SJCRH30 (cell line): ENCODE results near the gene LZTS2. TPM values are rescaled to one million over a fixed set of nuclear protein-coding genes. Genes with fewer than 3 reads are reported as not detected.

Source experiments
- DNase-seq, 2 experiments: peaks; one replicate each; pipeline ENCODE4 v3.0.0-alpha.2; 2015 to 2020
- H3K27ac ChIP-seq: fragments of 250-450 bp; sonication (Bioruptor Pico); 2 replicates; pipeline ENCODE4 v1.5.1; 2020; ENCODE audit warnings: mild to moderate bottlenecking, moderate library complexity
- H3K27me3 ChIP-seq: fragments of 250-450 bp; sonication (Bioruptor Pico); 2 replicates; pipeline ENCODE4 v1.5.1; 2020; ENCODE audit warnings: mild to moderate bottlenecking, moderate library complexity
- H3K36me3 ChIP-seq: fragments of 250-450 bp; sonication (Bioruptor Pico); 2 replicates; pipeline ENCODE4 v1.5.1; 2020; ENCODE audit warnings: mild to moderate bottlenecking, moderate library complexity
- H3K4me1 ChIP-seq: fragments of 250-450 bp; sonication (Bioruptor Pico); 2 replicates; pipeline ENCODE4 v1.5.1; 2020; ENCODE audit warnings: mild to moderate bottlenecking, moderate library complexity
- H3K4me3 ChIP-seq: fragments of 250-450 bp; sonication (Bioruptor Pico); 2 replicates; pipeline ENCODE4 v1.5.1; 2020; ENCODE audit warnings: mild to moderate bottlenecking, moderate library complexity
- H3K9me3 ChIP-seq: fragments of 250-450 bp; sonication (Bioruptor Pico); replicated peaks from 2 replicates; pipeline ENCODE4 v1.5.1; 2020; ENCODE audit warnings: mild to moderate bottlenecking, moderate library complexity
- total RNA-seq: library from RNA; depleted of rRNA; stranded (reverse); fragments of >200 nt; shearing (Covaris generic); gene quantifications from 2 replicates; pipeline ENCODE4 v1.2.3, GENCODE V29; 2014; rRNA removed

The LZTS2 gene, protein sequence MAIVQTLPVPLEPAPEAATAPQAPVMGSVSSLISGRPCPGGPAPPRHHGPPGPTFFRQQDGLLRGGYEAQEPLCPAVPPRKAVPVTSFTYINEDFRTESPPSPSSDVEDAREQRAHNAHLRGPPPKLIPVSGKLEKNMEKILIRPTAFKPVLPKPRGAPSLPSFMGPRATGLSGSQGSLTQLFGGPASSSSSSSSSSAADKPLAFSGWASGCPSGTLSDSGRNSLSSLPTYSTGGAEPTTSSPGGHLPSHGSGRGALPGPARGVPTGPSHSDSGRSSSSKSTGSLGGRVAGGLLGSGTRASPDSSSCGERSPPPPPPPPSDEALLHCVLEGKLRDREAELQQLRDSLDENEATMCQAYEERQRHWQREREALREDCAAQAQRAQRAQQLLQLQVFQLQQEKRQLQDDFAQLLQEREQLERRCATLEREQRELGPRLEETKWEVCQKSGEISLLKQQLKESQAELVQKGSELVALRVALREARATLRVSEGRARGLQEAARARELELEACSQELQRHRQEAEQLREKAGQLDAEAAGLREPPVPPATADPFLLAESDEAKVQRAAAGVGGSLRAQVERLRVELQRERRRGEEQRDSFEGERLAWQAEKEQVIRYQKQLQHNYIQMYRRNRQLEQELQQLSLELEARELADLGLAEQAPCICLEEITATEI
- total RNA-seq, result 229 and 239 TPM in 2 replicates

DNA sequence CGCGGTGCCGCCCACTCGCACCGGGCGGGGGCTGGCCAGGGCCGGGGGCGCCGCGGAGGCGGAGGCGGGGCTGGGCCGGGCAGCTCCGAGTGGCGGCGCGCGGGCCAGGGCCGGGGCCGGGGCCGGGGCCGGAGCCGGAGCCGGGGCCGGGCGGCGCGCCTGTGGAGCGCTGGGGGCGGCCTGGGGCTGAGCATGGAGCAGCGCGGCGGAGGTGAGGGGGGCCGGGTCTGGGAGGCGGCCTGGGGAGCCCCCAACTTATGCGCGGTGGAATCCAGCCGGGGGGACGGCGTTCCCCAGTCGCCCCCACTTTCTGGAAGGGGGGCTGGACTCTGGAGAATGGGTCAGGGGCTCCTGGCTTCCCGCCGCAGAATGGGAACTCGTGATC lies at the start of gene LZTS2:
Gene LZTS2, plus strand, starts transcription at position 67 of the 385 bp plus-strand sequence. CDS start 2,731 bp downstream, outside the sequence.
- no peak for DNase-seq
- H3K4me1 ChIP-seq, result peaks cover 21% of the 10 kb centered on the region

GRCh38 chr10:100960251-100960650 lies 39.4 kb upstream of the LZTS2 start:
- no peaks in the 10 kb centered on the region for H3K4me1 ChIP-seq
- H3K9me3 ChIP-seq, result no peaks in the 10 kb centered on the region
- no peak overlapping the region for H3K27ac ChIP-seq
- no peak overlapping the region for H3K4me3 ChIP-seq
- H3K27me3 ChIP-seq, result no peaks in the 10 kb centered on the region
- DNase-seq, result no peak
- peaks cover 94% of the 10 kb centered on the region for H3K36me3 ChIP-seq

More for the DNA sequence above, at the start of gene LZTS2:
- peak within 1 kb of the TSS; percentile 83 for H3K4me3 ChIP-seq
- H3K9me3 ChIP-seq, result no peaks in the 10 kb centered on the region
- H3K27me3 ChIP-seq, result no peaks in the 10 kb centered on the region
- peak within 1 kb of the TSS; percentile 99 for H3K27ac ChIP-seq
- H3K36me3 ChIP-seq, result peaks cover 25% of the 10 kb centered on the region

- Histone ChIP-seq H3K27ac (no peak overlapping the region), H3K36me3 (peaks cover 93% of the 10 kb centered on the region), H3K4me3 (no peak overlapping the region), H3K27me3 (no peaks in the 10 kb centered on the region), H3K4me1 (no peaks in the 10 kb centered on the region), H3K9me3 (no peaks in the 10 kb centered on the region)
- DNase-seq, result no peak
These were observed 37.1 kb upstream of the LZTS2 start for GRCh38 chr10:100962351-100963080.

- DNase-seq, result no peak
- no peak overlapping the region for H3K4me3 ChIP-seq
- no peaks in the 10 kb centered on the region for H3K9me3 ChIP-seq
- H3K36me3 ChIP-seq, result peaks cover 80% of the 10 kb centered on the region
- H3K27ac ChIP-seq, result no peak overlapping the region
- no peaks in the 10 kb centered on the region for H3K27me3 ChIP-seq
- H3K4me1 ChIP-seq, result peaks cover 2% of the 10 kb centered on the region
These were observed 35.8 kb upstream of the LZTS2 start for GRCh38 chr10:100963826-100964225.

- Histone ChIP-seq H3K36me3 (peaks cover 61% of the 10 kb centered on the region), H3K4me3 (no peak overlapping the region), H3K4me1 (peaks cover 4% of the 10 kb centered on the region), H3K9me3 (no peaks in the 10 kb centered on the region), H3K27me3 (no peaks in the 10 kb centered on the region), H3K27ac (no peak overlapping the region)
- DNase-seq, result no peak
These were observed 33.8 kb upstream of the LZTS2 start for GRCh38 chr10:100965820-100966219.

DNA sequence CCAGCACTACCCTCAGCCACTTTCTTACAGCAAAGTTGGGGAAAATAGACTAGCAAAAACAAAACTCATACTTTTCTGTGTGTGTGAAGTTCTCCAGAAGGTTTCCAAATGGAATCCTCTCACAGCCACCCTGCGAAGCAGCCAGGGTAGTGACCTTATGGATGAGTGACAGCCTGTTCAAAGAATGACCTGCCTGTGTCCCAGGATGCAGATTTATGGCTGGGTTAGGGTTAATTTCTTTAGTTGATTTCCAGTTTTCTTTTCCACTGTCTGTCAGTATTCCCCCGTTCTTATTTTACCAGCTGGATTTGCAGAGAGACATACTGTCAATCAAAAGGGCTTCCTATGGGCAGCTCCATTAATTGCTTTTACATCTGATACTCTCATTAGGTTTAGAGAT lies 32.7 kb upstream of the LZTS2 start:
- DNase-seq, result no peak
- Histone ChIP-seq H3K36me3 (peaks cover 51% of the 10 kb centered on the region), H3K27ac (no peak overlapping the region), H3K9me3 (no peaks in the 10 kb centered on the region), H3K27me3 (no peaks in the 10 kb centered on the region), H3K4me3 (no peak overlapping the region), H3K4me1 (peaks cover 4% of the 10 kb centered on the region)

DNA sequence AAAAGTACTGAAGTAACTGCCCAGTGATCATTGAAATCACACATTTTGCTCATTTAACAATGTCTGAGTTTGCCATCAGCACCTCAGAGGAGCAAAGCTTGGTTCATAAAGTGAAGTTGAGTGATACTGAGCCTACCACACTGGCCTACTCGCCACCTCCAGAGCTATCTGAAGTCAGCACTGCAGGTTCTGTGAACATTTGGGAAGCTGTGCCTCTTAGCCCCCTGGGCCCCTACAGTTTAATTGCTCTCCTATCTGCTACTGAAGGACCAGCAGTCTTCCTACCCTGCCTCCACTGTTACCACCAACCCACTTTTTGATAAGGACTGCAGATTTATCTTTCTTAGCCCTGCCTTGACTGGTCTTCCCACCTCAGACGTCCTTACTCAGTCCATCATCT lies 32.3 kb upstream of the LZTS2 start:
- H3K36me3 ChIP-seq, result peaks cover 47% of the 10 kb centered on the region
- no peak for DNase-seq

GRCh38 chr10:100968062-100968736 lies 31.4 kb upstream of the LZTS2 start:
- Histone ChIP-seq H3K4me1 (peaks cover 4% of the 10 kb centered on the region), H3K4me3 (no peak overlapping the region), H3K27me3 (no peaks in the 10 kb centered on the region), H3K27ac (no peak overlapping the region), H3K9me3 (no peaks in the 10 kb centered on the region), H3K36me3 (peaks cover 38% of the 10 kb centered on the region)
- peak in 1 of 2 experiments; percentile 48 for DNase-seq

More for the DNA sequence above, 32.3 kb upstream of the LZTS2 start:
- Histone ChIP-seq H3K27me3 (no peaks in the 10 kb centered on the region), H3K4me1 (peaks cover 4% of the 10 kb centered on the region), H3K4me3 (no peak overlapping the region), H3K9me3 (no peaks in the 10 kb centered on the region), H3K27ac (no peak overlapping the region)

DNA sequence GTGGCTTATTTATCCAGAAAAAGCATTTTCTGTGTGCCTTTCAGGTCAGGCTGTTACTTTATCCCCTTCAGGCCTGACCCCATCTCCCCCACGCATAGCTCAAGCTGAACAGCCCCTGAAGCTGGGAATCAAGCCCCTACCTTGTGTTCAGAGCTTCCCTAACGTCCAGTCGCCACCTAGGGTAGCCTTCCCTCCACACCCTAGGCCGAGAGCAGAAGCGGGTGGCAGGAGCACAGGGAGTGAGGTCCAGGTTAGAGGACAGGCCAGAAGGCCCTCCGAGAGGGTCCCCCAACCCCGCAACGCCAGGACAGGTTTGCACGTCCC lies 30.8 kb upstream of the LZTS2 start:
- Histone ChIP-seq H3K4me1 (peaks cover 4% of the 10 kb centered on the region), H3K36me3 (peaks cover 32% of the 10 kb centered on the region), H3K9me3 (no peaks in the 10 kb centered on the region), H3K27me3 (no peaks in the 10 kb centered on the region), H3K4me3 (peak overlapping the region; percentile 58), H3K27ac (no peak overlapping the region)
- DNase-seq, result no peak

DNA sequence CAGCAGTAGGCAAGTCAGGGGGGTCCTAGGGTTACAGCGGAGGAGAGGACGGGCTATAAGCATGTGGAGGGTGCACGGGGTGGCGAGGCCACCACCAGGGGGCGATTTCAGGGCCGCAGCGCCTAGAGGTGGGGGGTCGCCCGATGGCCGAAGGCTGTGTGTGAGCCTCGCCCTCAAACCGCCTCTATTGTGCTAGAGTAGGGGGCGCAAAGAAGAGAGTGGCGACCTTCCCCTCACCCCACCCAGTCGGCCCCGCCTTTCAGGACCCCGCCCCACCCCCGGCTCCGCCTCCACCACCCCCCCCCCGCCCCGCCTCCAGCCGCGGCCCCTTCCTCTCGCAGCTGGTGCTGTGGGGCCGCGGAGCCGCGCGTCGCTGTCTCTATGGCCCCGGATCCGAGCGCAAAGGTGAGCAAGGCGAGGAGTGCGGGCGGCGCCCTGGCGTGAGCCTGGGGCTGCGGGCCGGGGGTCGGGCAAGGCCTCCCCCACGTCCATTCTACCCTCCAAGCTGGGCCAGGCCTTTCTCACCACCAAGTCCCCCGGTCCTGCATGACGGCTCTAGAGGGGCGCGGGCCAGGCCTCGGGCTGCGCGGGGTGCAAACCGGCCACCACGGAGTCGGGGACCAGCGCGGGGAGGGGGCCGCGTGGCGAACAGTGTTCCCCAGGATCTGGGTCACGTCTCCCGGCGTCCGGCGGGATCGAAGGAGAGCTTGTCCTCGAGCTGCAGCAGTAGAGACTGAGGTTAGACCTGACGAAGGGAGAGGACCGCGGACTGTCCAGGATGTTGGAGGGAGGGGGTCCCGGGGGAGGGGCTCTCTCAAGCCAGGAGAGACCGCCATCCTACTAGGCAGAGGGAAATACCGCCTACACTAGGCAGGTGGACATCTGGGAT lies 30.2 kb upstream of the LZTS2 start, which contains the start of gene SEMA4G:
Gene SEMA4G, plus strand, starts transcription at position 318 of the 889 bp plus-strand sequence. CDS start 3,409 bp downstream, outside the sequence.
- Histone ChIP-seq H3K27me3 (no peaks in the 10 kb centered on the region), H3K36me3 (peaks cover 26% of the 10 kb centered on the region), H3K9me3 (no peaks in the 10 kb centered on the region), H3K27ac (no peak within 1 kb of the TSS), H3K4me3 (peak within 1 kb of the TSS; percentile 58), H3K4me1 (peaks cover 4% of the 10 kb centered on the region)
- peak; percentile 71 to 78 for DNase-seq

- Histone ChIP-seq H3K27ac (no peak overlapping the region), H3K4me3 (peak overlapping the region; percentile 58), H3K9me3 (no peaks in the 10 kb centered on the region), H3K36me3 (peaks cover 18% of the 10 kb centered on the region), H3K27me3 (no peaks in the 10 kb centered on the region), H3K4me1 (peaks cover 6% of the 10 kb centered on the region)
- peak in 1 of 2 experiments; percentile 41 for DNase-seq
These were observed 29.3 kb upstream of the LZTS2 start for GRCh38 chr10:100970076-100970913.

DNA sequence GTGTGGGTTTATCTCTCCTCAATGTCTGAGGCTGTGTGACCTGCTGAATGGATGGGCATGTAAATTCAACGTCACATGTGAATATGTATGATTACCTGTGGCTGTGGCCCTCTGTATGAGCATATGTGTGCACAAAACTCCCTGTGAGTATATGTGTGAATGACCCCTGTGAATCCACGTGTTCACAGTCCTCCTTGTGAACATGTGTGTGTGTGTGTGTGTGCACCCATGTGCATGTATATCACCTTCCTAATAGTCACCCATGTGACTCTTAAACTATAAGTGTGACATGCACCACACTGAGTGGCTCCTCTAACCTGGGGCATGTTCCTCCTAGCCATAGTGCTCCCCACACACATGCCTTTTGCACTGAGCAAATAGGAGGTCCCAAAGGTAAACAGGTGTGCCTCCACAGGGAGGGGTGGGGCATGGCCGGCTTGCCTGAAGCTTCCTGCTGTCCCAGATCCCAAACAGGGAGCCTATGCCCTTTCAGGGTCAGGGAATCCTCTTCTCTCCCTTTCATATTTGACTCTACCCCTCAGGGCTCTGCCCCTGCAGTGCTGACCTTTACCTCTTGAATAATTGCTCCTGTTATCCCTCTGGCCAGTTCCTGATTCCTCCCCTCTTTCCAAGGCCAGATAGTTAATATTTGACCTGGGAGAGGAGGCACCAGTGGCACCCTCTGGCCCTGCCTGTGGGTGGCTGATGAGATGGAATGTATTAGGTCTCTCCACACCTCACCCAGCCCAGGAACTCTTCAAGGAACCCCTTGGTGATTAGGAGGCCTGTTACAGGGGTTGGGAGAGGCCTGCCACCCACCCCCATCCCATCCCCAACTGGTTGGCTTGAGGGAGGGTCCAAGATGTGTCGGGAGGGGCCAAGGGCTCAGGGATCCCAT lies 28.4 kb upstream of the LZTS2 start:
- H3K9me3 ChIP-seq, result no peaks in the 10 kb centered on the region
- H3K36me3 ChIP-seq, result peaks cover 10% of the 10 kb centered on the region
- no peak overlapping the region for H3K4me3 ChIP-seq
- peaks cover 11% of the 10 kb centered on the region for H3K4me1 ChIP-seq
- H3K27me3 ChIP-seq, result no peaks in the 10 kb centered on the region
- DNase-seq, result no peak
- no peak overlapping the region for H3K27ac ChIP-seq
